ENCODE results near the gene FXN.
"Not testable (repeated sequence)": the region's sequence is repeated elsewhere in the genome, so short reads cannot be mapped to it uniquely, and the experiment has no call there.

Gene FXN

DNA sequence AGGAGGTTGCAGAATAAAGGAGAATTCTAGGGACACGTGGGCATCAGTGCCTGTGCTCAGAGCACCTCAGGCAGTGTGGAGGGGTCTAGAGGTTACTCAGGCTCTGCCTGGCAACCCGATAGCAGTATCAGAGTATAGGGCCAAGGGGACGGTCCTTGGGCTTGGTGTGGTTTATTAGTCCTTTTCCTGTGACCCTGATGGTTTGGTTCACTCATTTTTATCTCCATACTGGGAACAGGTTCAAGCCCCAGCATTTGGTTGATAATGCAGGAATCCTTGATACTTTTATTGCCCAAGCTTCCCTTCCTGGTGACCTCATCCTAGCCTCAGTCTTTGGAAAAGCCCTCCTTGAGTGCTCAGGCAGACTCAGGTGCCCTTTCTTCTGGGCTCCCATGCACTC is 35.5 kb downstream of the FXN start:
- DNase-seq, result no peak

- no peak for DNase-seq
Measured at GRCh38 chr9:69073103-69073502, 37.6 kb downstream of the FXN start.

- DNase-seq, result no peak
Measured at GRCh38 chr9:69074801-69075200, 39.2 kb downstream of the FXN start.

GRCh38 chr9:69076550-69076949 is 41.0 kb downstream of the FXN start:
- no peak for DNase-seq

- no peak for DNase-seq
Measured at GRCh38 chr9:69078069-69078468, 42.5 kb downstream of the FXN start.

GRCh38 chr9:69078581-69078980 is 43.0 kb downstream of the FXN start:
- no peak for DNase-seq

DNA sequence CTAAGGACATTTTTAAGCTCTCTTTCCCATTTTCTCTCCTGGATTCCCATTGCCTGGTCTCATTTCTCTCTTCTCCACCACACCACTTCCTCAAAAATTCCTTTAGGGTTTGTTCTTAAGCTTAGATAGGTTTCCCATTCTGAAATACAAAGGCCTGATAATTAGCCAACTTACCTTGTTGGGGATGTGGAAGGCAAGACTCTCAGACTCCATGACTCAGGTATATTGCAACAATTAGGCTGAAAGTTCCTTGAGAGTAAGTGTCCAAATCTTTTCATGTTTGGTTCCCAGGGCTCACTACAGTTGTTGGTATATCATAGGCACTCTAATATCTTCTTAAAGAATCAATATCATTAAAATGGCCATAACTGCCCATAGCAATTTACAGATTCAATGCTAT is 43.6 kb downstream of the FXN start:
- DNase-seq, result no peak

GRCh38 chr9:69081261-69081660 is 45.7 kb downstream of the FXN start:
- DNase-seq, result no peak

DNA sequence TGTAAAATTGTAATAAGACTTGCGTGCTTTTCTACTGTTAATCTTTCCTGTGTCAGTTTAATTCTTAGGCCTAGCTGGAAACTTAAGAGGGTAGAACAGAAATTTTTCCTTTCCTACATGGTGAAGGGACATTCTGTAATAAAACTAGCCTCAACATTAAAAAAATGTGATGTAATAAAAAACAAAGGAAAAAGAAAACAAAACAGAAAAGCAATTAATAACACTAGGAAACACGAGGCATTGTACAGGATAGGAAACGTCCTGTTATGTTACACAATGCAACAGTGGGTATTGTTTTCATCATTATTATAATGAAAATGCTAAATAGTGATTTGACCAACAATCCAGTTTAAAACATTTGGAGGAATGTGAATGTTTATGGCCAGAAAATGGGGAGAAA is 47.8 kb downstream of the FXN start:
- no peak for DNase-seq

GRCh38 chr9:69085569-69086283 is 50.2 kb downstream of the FXN start:
- no peak for DNase-seq

DNA sequence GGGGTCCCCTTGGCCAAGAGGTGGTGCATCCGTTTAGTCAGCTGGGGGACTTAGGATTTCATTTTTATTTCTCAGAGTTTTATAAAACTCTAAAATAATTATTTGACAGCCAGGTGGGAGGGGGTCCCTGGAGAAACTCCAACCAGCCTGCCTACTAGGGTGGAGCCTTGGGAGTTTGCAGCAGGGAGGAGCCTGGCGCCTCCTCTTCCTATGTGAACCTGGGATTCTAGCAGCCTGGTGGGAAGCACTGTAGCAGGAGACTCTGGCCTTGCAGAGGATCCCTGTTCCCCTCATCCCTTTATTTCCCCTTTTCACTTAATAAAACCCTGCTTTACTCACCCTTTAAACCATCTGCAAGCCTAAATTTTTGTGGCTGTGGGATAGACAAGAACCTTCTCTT is 50.8 kb downstream of the FXN start:
- no peak for DNase-seq

DNA sequence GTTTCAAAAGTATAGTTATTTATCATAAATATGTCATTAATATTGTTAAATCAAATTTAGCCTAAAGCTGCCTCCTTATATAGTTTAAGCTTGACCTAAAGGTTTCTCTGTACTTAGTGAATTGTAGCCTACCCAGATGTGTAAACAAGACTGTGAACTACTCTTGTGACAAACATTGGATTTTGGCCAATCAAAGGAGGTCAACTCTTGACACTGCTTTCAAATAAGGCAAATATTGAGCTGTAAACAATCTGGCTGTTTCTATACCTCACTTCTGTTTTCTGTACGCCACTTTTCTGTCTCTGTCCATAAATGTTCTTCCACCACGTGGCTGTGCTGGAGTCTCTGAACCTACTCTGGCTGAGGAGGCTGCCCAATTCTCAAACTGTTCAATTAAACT is 51.2 kb downstream of the FXN start:
- no peak for DNase-seq

GRCh38 chr9:69089082-69089481 is 53.5 kb downstream of the FXN start:
- DNase-seq, result no peak

GRCh38 chr9:69089491-69089890 is 53.9 kb downstream of the FXN start:
- no peak for DNase-seq

- no peak for DNase-seq
Measured at GRCh38 chr9:69090140-69090750, 54.7 kb downstream of the FXN start.

GRCh38 chr9:69090946-69091345 is 55.4 kb downstream of the FXN start:
- no peak for DNase-seq

GRCh38 chr9:69093471-69094103 is 58.0 kb downstream of the FXN start:
- no peak for DNase-seq

DNA sequence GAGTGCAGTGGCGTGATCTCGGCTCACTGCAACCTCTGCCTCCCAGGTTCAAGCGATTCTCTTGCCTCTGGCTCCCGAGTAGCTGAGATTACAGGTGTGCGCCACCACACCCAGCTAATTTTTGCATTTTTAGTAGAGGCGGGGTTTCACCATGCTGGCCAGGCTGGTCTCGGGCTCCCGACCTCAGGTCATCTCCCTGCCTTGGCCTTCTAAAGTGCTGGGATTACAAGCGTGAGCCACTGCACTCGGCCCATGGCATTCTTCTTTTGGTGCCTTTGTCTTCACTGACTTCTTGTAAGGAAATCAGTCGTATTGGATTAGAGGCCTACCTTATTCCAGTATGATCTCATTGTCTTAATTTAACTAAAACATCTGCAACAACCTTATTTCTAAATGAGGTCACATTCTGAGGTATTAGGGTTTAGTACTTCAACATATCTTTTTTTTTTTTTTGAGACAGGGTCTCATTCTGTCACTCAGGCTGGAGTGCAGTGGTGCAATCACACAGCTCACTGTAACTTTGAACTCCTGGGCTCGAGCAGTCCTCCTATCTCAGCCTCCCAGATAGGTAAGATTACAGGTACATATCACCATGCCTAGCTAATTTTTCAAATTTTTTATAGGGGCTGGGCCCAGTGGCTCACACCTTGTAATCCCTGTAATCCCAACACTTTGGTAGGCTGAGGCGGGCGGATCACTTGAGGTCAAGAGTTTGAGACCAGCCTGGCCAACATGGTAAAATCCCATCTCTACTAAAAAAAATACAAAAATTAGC is 59.0 kb downstream of the FXN start:
- DNase-seq, result not testable (repeated sequence)

- no peak for DNase-seq
Measured at GRCh38 chr9:69097064-69097463, 61.5 kb downstream of the FXN start.

- no peak for DNase-seq
Measured at GRCh38 chr9:69097923-69098593, 62.5 kb downstream of the FXN start.

GRCh38 chr9:69103348-69103996 is 67.9 kb downstream of the FXN start:
- not testable (repeated sequence) for DNase-seq

- DNase-seq, result no peak
Measured at GRCh38 chr9:69104830-69105527, 69.4 kb downstream of the FXN start.

Measured in activated CD4-positive, CD25-positive, alpha-beta regulatory T cell (primary cell).